HG03045 (cell line): ENCODE measurements around the gene SLC35E4.

Source experiments
- ATAC-seq: cut with Tn5 transposase; IDR thresholded peaks from one replicate; pipeline ENCODE4 v1.9.1; 2021; ENCODE audit warnings: mild to moderate bottlenecking, moderate library complexity; ENCODE audit not compliant: unreplicated experiment

Gene SLC35E4, protein sequence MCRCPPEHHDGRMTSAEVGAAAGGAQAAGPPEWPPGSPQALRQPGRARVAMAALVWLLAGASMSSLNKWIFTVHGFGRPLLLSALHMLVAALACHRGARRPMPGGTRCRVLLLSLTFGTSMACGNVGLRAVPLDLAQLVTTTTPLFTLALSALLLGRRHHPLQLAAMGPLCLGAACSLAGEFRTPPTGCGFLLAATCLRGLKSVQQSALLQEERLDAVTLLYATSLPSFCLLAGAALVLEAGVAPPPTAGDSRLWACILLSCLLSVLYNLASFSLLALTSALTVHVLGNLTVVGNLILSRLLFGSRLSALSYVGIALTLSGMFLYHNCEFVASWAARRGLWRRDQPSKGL

GRCh38 chr22:30635273-30636225 is at the start of gene SLC35E4:
SLC35E4 (plus strand) TSS chr22:30635781; CDS start chr22:30636451, 670 bp downstream.
- ATAC-seq: peak; percentile 74

- ATAC-seq: no peak
Measured at GRCh38 chr22:30586414-30586813, 49.2 kb upstream of the SLC35E4 start.

DNA sequence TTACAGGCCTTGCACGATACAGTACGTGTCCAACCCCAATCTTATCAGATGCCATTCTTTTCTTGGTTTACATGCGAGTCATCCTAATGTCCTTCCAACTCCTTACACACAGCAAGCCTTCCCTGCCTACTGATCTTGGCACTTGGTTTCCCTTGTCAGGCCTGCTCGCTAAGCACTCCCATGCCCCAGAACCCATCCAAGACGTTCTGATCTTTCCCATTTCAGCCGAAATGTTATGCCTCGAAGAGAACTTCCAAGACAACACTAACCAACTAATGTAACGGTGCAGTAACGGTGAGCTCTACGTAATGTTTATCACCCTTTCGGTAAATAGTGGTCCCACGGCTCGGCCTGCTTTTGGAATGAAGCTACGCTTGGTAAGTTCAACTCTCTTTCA is 44.4 kb upstream of the SLC35E4 start:
- ATAC-seq: no peak

- peak; percentile 96 for ATAC-seq
Measured at GRCh38 chr22:30591588-30592359, 43.8 kb upstream of the SLC35E4 start, which contains the start of gene PES1. PES1 (minus strand) TSS chr22:30591910; CDS start chr22:30591833, 77 bp downstream.

GRCh38 chr22:30592360-30592713 is 43.2 kb upstream of the SLC35E4 start:
- peak; percentile 5 for ATAC-seq

DNA sequence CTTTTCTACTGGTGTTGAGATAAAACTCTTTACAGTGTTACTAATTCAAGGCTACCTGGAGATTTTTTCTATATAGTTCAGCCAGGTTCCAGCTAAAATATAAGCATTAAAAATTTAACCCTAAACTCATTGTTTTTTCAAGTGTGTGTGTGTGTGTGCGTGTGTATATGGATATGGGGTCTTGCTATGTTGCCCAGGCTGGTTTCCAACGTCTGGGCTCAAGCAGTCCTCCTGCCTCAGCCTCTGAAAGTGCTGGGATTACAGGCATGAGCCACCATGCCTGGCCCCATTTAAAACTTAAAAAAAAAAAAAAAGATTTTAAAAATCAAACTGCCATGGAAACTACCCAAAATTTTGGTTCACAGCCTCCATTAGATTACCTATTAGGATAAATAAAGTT is 39.4 kb upstream of the SLC35E4 start:
- ATAC-seq: no peak

- no peak for ATAC-seq
Measured at GRCh38 chr22:30596886-30597285, 38.7 kb upstream of the SLC35E4 start.

DNA sequence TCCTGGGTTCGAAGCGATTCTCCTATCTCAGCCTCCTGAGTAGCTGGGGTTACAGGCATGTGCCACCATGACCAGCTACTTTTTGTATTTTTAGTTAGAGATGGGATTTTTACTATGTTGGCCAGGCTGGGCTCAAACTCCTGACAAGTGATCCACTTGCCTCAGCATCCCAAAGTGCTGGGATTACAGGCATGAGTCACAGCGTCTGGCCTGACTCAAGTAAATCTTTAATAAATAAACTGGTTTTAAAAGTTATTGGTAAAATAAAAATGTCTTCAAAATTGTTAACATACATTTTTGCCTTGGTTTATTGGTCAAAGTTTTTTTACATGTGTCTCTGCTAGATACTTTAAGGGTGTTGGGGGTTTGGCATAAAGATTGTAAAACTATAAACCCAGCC is 36.6 kb upstream of the SLC35E4 start:
- ATAC-seq: no peak

DNA sequence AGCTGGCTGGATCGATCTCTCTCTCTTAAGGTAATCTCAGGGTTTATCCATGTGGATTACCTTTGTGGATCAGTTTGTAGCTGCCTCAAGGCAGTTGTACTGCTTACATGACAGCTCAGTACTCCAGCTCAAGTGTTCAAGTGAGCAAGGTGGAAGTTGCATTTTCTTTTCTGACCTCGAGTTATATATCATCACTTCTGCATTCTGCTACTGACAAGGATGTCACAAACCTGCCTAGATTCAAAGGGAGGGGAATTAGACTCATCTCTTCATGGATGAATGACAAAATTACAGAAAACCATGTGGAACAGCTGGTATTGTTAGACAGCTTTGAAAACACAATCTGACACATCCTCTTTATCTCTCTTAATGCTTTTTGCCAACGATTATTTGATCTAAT is 34.7 kb upstream of the SLC35E4 start:
- ATAC-seq: no peak

- ATAC-seq: no peak
Measured at GRCh38 chr22:30601464-30601863, 34.1 kb upstream of the SLC35E4 start.

GRCh38 chr22:30602049-30602448 is 33.5 kb upstream of the SLC35E4 start:
- no peak for ATAC-seq

GRCh38 chr22:30603801-30604200 is 31.8 kb upstream of the SLC35E4 start:
- ATAC-seq: no peak

DNA sequence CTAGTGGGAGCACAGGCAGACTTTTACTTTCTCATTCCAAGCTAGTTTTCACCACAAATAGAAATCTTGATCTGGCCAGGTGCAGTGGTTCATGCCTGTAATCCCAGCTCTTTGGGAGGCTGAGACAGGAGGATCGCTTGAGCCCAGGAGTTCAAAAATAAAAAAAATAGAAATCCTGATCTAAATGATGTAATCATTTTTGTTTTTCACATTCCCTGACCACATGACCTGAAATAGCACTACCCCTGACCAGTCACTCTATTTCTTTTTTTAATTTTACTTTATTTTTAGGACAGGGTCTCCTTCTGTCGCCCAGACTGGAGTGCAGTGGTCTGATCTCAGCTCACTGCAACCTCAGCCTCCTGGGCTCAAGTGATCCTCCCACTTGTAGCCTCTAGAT is 30.9 kb upstream of the SLC35E4 start:
- ATAC-seq: no peak

GRCh38 chr22:30605449-30606110 is 30.0 kb upstream of the SLC35E4 start:
- ATAC-seq: no peak

- no peak for ATAC-seq
Measured at GRCh38 chr22:30606455-30607299, 28.9 kb upstream of the SLC35E4 start, which contains the start of gene TCN2. TCN2 (plus strand) TSS chr22:30607174; CDS start chr22:30607332, 158 bp downstream.

DNA sequence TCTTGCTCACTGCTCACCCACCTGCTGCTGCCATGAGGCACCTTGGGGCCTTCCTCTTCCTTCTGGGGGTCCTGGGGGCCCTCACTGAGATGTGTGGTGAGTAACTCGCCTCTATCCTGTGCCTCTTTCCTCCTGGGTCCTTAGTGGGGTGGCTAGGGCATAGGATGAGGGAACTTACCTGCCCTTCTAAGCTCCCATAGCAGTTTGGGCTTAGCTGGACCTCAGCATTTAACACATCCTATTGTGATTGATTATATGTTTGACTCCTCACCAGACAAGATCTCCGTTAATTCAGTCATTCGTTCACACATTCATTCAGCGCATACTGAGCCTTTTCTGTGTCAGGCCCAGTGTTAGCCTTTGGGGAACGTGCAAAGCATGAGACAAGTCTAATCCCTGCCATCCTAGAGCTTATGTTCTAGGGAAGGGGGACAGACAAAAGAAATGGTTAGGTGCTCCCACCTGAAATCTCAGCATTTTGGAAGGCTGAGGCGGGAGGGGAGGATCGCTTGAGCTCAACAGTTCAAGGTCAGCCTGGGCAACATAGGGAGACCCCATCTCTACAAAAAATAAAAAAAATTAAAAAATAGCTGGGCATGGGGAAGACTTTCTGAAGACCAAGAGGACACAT is 28.2 kb upstream of the SLC35E4 start:
- no peak for ATAC-seq

DNA sequence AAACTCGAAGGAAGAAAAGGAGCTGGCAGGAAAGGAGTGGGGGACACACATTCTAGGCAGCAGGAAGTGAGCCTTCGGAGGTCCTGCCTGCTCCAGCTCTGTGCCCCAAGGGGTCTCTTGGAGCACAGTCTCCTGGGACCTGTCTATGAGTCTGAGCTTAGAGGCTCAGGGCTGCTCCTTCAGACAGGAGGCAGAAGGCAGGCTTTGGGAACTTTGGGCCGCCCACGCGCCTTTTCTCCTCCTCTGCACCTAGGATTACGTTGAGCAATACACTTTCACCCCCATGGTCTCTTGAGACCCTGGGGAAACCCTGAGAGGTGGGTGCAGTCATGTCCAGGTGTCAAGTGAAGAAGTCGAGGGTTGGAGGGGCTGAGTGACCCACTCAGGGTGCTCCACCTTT is 27.6 kb upstream of the SLC35E4 start:
- ATAC-seq: no peak

DNA sequence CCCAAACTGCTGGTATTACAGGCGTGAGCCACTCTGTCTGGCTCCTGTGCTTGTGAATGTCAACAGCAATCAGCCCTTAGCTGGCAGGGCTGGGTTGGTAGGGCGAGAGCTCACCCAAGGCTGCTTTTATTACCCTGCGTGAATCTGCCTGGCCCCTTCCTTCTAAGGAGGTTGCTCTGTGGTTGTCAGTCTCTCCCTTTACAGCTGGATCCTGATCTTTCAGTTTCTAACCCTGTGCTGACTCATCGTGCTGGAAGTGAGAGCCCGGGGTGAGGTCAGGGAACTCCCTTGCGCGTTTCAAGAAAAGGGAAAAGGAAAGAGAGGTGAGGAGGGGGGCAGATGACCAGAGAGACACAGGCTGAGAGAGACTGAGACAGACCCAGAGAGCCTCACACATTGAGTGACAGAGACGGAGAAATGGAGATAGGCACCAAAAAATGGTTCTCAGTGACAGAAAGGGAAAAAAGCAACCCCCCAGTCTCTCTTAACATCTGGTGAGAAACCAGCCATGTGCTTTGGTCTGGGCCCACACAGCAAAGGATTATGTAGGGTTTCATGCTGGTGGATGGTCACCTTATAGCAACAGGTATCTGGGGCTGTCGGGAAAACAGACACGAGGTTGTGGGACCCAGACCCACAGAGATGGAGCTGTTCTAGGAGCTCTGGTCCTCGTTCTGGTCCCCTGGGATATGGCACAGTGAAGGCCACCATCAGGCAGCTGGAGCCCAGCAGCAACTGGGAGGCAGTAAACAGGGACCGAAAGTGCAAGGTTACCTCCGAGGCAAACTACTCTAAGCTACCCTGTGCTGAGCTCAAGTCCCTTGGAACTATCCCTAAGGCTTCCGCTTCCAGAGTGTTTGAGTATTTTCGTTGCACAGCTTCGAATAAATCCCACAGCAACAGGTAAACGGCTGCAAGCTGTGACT is 26.1 kb upstream of the SLC35E4 start:
- no peak for ATAC-seq
